Measurements from ENCODE around the gene GPRC6A. TPM values are rescaled to one million over a fixed set of nuclear protein-coding genes. Genes with fewer than 3 reads are reported as not detected.

The GPRC6A gene
- total and polyA plus RNA-seq, 4 donors = not detected

DNA sequence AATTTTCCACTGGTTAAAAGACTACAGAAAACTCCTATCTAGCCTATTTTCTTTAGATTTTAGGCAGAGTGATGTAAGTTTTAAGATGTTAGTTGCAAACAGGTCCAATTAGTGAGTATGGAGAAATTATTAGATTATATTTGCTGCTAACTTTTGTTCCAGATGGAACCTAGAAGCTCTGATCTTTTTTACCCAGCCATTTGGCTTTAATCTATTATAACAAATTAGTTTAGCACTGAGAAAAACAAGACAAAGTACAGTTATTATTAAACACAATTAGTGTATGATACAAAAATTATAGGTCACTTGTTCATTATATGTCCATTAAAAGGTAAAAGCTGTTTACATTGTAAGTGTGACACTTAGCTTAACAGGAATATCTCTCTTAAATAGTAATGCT is 65.8 kb downstream of the GPRC6A start:
- TF ChIP-seq GABPA (IDR thresholded peaks at IDR 0.05 in 1 of 2, conservative IDR thresholded peaks at IDR 0.05 in 1 of 2) (no peak), YY1 (IDR thresholded peaks at IDR 0.05) (no peak), FOXA2 (IDR thresholded peaks at IDR 0.05) (no peak), HNF4A (conservative IDR thresholded peaks at IDR 0.05) (no peak)
- H3K27ac ChIP-seq (ENCODE audit: low read depth in 1 of 2, low read length in 2 of 2) = no peak overlapping the region
- no peak overlapping the region for H3K9ac ChIP-seq (ENCODE audit: low read depth in 1 of 2, low read length in 2 of 2)
- no peak for DNase-seq (ENCODE audit: low spot score)
- H3K27me3 ChIP-seq (ENCODE audit: control insufficient read depth in 4 of 4, insufficient read depth in 4 of 4, low read length in 3 of 4) = peaks cover 0 to 12% (median 3%) of the 10 kb centered on the region in 4 donors
- H3K4me1 ChIP-seq (ENCODE audit: control insufficient read depth in 4 of 4, insufficient read depth in 4 of 4, low read length in 3 of 4) = peaks cover 3 to 13% (median 10%) of the 10 kb centered on the region in 4 donors
- no peaks in the 10 kb centered on the region for H3K36me3 ChIP-seq (ENCODE audit: control insufficient read depth in 4 of 4, insufficient read depth in 3 of 4, low read depth in 1 of 4, low read length in 3 of 4)
- H3K9me3 ChIP-seq (ENCODE audit: control insufficient read depth in 4 of 4, low read length in 3 of 4) = no peaks in the 10 kb centered on the region
- H3K4me3 ChIP-seq (ENCODE audit: low read depth in 1 of 3, low read length in 3 of 3) = no peak overlapping the region

DNA sequence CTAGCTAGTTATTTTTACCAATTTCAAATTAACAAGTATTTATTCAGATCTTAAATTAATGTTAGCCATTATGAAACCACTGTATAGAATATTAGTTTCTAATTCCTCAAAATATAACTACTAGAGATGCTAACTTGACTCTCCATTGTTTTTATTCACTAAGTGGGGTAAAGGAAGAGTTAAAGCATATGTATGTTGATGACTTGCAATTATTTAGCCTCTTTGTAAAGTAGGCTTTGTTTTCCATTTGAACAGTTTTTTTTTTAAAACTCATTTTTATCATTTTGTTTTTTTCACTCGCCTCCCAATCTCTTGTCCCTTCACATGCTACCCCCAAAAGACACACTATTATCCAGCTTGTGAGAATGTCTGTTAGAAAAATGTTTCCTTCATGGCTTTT is 66.6 kb downstream of the GPRC6A start:
- TF ChIP-seq, protein P1, sequence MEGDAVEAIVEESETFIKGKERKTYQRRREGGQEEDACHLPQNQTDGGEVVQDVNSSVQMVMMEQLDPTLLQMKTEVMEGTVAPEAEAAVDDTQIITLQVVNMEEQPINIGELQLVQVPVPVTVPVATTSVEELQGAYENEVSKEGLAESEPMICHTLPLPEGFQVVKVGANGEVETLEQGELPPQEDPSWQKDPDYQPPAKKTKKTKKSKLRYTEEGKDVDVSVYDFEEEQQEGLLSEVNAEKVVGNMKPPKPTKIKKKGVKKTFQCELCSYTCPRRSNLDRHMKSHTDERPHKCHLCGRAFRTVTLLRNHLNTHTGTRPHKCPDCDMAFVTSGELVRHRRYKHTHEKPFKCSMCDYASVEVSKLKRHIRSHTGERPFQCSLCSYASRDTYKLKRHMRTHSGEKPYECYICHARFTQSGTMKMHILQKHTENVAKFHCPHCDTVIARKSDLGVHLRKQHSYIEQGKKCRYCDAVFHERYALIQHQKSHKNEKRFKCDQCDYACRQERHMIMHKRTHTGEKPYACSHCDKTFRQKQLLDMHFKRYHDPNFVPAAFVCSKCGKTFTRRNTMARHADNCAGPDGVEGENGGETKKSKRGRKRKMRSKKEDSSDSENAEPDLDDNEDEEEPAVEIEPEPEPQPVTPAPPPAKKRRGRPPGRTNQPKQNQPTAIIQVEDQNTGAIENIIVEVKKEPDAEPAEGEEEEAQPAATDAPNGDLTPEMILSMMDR (IDR thresholded peaks at IDR 0.05; ENCODE audit: low read depth, low read length, missing input control) = no peak
- TF ChIP-seq, protein P2, sequence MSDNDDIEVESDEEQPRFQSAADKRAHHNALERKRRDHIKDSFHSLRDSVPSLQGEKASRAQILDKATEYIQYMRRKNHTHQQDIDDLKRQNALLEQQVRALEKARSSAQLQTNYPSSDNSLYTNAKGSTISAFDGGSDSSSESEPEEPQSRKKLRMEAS (IDR thresholded peaks at IDR 0.05) = no peak
- TF ChIP-seq, protein P3, sequence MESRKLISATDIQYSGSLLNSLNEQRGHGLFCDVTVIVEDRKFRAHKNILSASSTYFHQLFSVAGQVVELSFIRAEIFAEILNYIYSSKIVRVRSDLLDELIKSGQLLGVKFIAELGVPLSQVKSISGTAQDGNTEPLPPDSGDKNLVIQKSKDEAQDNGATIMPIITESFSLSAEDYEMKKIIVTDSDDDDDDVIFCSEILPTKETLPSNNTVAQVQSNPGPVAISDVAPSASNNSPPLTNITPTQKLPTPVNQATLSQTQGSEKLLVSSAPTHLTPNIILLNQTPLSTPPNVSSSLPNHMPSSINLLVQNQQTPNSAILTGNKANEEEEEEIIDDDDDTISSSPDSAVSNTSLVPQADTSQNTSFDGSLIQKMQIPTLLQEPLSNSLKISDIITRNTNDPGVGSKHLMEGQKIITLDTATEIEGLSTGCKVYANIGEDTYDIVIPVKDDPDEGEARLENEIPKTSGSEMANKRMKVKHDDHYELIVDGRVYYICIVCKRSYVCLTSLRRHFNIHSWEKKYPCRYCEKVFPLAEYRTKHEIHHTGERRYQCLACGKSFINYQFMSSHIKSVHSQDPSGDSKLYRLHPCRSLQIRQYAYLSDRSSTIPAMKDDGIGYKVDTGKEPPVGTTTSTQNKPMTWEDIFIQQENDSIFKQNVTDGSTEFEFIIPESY (IDR thresholded peaks at IDR 0.05) = no peak
- TF ChIP-seq RAD21 (IDR thresholded peaks at IDR 0.05) (no peak), FOXA2 (IDR thresholded peaks at IDR 0.05) (no peak), TAF1 (conservative IDR thresholded peaks at IDR 0.05) (no peak), HNF4A (conservative IDR thresholded peaks at IDR 0.05) (no peak), SP1 (IDR thresholded peaks at IDR 0.05) (no peak), EGR1 (IDR thresholded peaks at IDR 0.05; ENCODE audit: low read depth in 2 of 2) (no peak), RXRA (IDR thresholded peaks at IDR 0.05) (no peak)
- 86% methylated on average over 1 of the region's 1 CpG for WGBS

DNA sequence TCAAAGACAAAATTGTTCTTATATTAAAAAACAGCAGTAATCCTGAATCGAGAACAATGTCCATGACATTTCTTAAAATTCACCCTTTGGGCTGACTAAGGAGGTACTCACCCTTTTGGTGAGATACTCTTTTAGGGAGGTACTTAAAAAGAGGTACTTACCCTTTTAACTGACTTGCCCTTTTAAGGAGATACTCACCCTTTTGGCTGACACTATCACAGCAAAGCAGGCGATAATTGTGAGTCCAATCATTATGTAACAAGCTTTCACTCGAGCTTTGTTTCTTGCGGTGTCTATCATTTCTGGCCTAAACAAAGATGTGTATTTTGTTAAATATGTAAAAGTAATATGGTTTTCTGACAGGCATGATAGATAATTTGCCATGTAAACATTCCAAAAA is 67.1 kb downstream of the GPRC6A start:
- H3K9ac ChIP-seq (ENCODE audit: low read depth in 1 of 2, low read length in 2 of 2) = no peak overlapping the region
- H3K4me3 ChIP-seq (ENCODE audit: low read depth in 1 of 3, low read length in 3 of 3) = no peak overlapping the region
- peaks cover 0 to 12% (median 3%) of the 10 kb centered on the region in 4 donors for H3K27me3 ChIP-seq (ENCODE audit: control insufficient read depth in 4 of 4, insufficient read depth in 4 of 4, low read length in 3 of 4)
- H3K27ac ChIP-seq (ENCODE audit: low read depth in 1 of 2, low read length in 2 of 2) = no peak overlapping the region
- H3K9me3 ChIP-seq (ENCODE audit: control insufficient read depth in 4 of 4, low read length in 3 of 4) = no peaks in the 10 kb centered on the region
- H3K4me1 ChIP-seq (ENCODE audit: control insufficient read depth in 4 of 4, insufficient read depth in 4 of 4, low read length in 3 of 4) = peaks cover 3 to 13% (median 10%) of the 10 kb centered on the region in 4 donors
- no peak for DNase-seq (ENCODE audit: low spot score)
- no peaks in the 10 kb centered on the region for H3K36me3 ChIP-seq (ENCODE audit: control insufficient read depth in 4 of 4, insufficient read depth in 3 of 4, low read depth in 1 of 4, low read length in 3 of 4)
- WGBS = 66% methylated on average over 4 of the region's 4 CpGs
- TF ChIP-seq SP1 (IDR thresholded peaks at IDR 0.05) (no peak), TAF1 (conservative IDR thresholded peaks at IDR 0.05) (no peak), HNF4G (IDR thresholded peaks at IDR 0.05) (no peak), GABPA (IDR thresholded peaks at IDR 0.05 in 1 of 2, conservative IDR thresholded peaks at IDR 0.05 in 1 of 2) (no peak), NR2F2 (IDR thresholded peaks at IDR 0.05) (no peak), FOXA2 (IDR thresholded peaks at IDR 0.05) (no peak), RXRA (IDR thresholded peaks at IDR 0.05) (no peak), RAD21 (IDR thresholded peaks at IDR 0.05) (no peak), FOXA1 (IDR thresholded peaks at IDR 0.05) (no peak), HNF4A (conservative IDR thresholded peaks at IDR 0.05) (no peak)
- TF ChIP-seq, protein P3 (IDR thresholded peaks at IDR 0.05) = no peak
- TF ChIP-seq, protein P4, sequence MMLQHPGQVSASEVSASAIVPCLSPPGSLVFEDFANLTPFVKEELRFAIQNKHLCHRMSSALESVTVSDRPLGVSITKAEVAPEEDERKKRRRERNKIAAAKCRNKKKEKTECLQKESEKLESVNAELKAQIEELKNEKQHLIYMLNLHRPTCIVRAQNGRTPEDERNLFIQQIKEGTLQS (IDR thresholded peaks at IDR 0.05) = no peak
- TF ChIP-seq, protein P2 (IDR thresholded peaks at IDR 0.05) = no peak
- TF ChIP-seq, protein P1 (IDR thresholded peaks at IDR 0.05; ENCODE audit: low read depth, low read length, missing input control) = no peak

More for the DNA sequence above, 66.6 kb downstream of the GPRC6A start:
- Histone ChIP-seq H3K4me3 (ENCODE audit: low read depth in 1 of 3, low read length in 3 of 3) (no peak overlapping the region), H3K4me1 (ENCODE audit: control insufficient read depth in 4 of 4, insufficient read depth in 4 of 4, low read length in 3 of 4) (peaks cover 3 to 13% (median 10%) of the 10 kb centered on the region in 4 donors), H3K9ac (ENCODE audit: low read depth in 1 of 2, low read length in 2 of 2) (no peak overlapping the region), H3K36me3 (ENCODE audit: control insufficient read depth in 4 of 4, insufficient read depth in 3 of 4, low read depth in 1 of 4, low read length in 3 of 4) (no peaks in the 10 kb centered on the region), H3K27me3 (ENCODE audit: control insufficient read depth in 4 of 4, insufficient read depth in 4 of 4, low read length in 3 of 4) (peaks cover 0 to 12% (median 3%) of the 10 kb centered on the region in 4 donors), H3K9me3 (ENCODE audit: control insufficient read depth in 4 of 4, low read length in 3 of 4) (no peaks in the 10 kb centered on the region), H3K27ac (ENCODE audit: low read depth in 1 of 2, low read length in 2 of 2) (no peak overlapping the region)
- DNase-seq (ENCODE audit: low spot score) = no peak

Measured in liver (tissue), 9 donors.